GM12878 (cell line): ENCODE results near the gene SLC25A30. TPM values are rescaled to one million over a fixed set of nuclear protein-coding genes. Genes with fewer than 3 reads are reported as not detected.

ENCODE experiments used
- ATAC-seq: fragments of 200-7000 bp; cut with Tn5 transposase; 3 replicates; pipeline ENCODE4 v1.9.1; 2020; ENCODE audit warnings: mild to moderate bottlenecking, moderate library complexity
- BruUV-seq: library from RNA; stranded (reverse); fragments of 400-500 nt; replicated peaks from 2 replicates; lab custom pipeline; 2021; lab: Mats Ljungman, UMichigan
- CTCF ChIA-PET: fragments of 300-600 bp; sonication (Branson Sonifier 250); formaldehyde crosslinking; extraction: SDS; loops from one replicate; lab custom pipeline; 2021; ENCODE audit warnings: inconsistent platforms; lab: Yijun Ruan, JAX
- POLR2A ChIA-PET: fragments of 350-600 bp; formaldehyde crosslinking; extraction: SDS; loops from one replicate; lab custom pipeline; 2021; ENCODE audit warnings: inconsistent platforms; lab: Charles Lee
- RAD21 ChIA-PET: fragments of 300-600 bp; sonication (Branson Sonifier 250); formaldehyde crosslinking; loops from one replicate; lab custom pipeline; 2023; ENCODE audit warnings: antibody characterized with exemption; ENCODE audit not compliant: unreplicated experiment; lab: Charles Lee
- SMC1A ChIA-PET: fragments of 300-600 bp; sonication (Branson Sonifier 250); formaldehyde crosslinking; loops from one replicate; lab custom pipeline; 2023; ENCODE audit not compliant: unreplicated experiment, uncharacterized antibody; lab: Charles Lee
- DNase-seq: peaks from one replicate; pipeline ENCODE4 v3.0.0-alpha.2; 2011; ENCODE audit warnings: low read depth, low spot score
- FAIRE-seq: peaks from 3 replicates; lab custom pipeline; 2011; peaks lifted over from hg19 to GRCh38; lab: Jason Lieb, UNC
- H2AFZ ChIP-seq: 2 replicates; pipeline ENCODE4 v1.6.0; 2011; ENCODE audit warnings: low read depth, low read length, control low read depth; ENCODE audit not compliant: control insufficient read depth
- H3K27ac ChIP-seq: 2 replicates; pipeline ENCODE4 v1.5.1; 2011; ENCODE audit warnings: control low read depth; ENCODE audit not compliant: control insufficient read depth, insufficient read depth
- H3K27me3 ChIP-seq, 2 experiments: replicated peaks in 1 of 2; 2 replicates each; pipeline versions ENCODE4 v1.6.0 to v1.6.1; 2011; ENCODE audit warnings: low read length in 1 of 2; ENCODE audit not compliant: control insufficient read depth in 2 of 2, insufficient read depth in 2 of 2
- H3K36me3 ChIP-seq, 2 experiments: 2 replicates each; pipeline ENCODE4 v1.5.1; 2011; ENCODE audit warnings: low read length in 1 of 2; ENCODE audit not compliant: control insufficient read depth in 2 of 2, insufficient read depth in 2 of 2
- H3K4me1 ChIP-seq: 2 replicates; pipeline ENCODE4 v1.6.1; 2011; ENCODE audit warnings: mild to moderate bottlenecking, low read length, moderate library complexity, mixed read lengths; ENCODE audit not compliant: control insufficient read depth, insufficient read depth
- H3K4me2 ChIP-seq: 2 replicates; pipeline ENCODE4 v1.6.0; 2011; ENCODE audit warnings: control low read depth; ENCODE audit not compliant: control insufficient read depth, insufficient read depth
- H3K4me3 ChIP-seq: fragments of 200-600 bp; sonication (generic); 2 replicates; pipeline ENCODE4 v1.5.1; 2016
- H3K79me2 ChIP-seq: 2 replicates; pipeline ENCODE4 v1.6.0; 2011; ENCODE audit warnings: low read length; ENCODE audit not compliant: control insufficient read depth, insufficient read depth
- H3K9ac ChIP-seq: 2 replicates; pipeline ENCODE4 v1.8.0; 2011; ENCODE audit warnings: low read length, control low read depth, mixed read lengths; ENCODE audit not compliant: control insufficient read depth, insufficient read depth
- H3K9me3 ChIP-seq: replicated peaks from 3 replicates; pipeline ENCODE4 v1.5.1; 2011; ENCODE audit warnings: mild to moderate bottlenecking, low read length; ENCODE audit not compliant: control insufficient read depth, insufficient read depth
- H4K20me1 ChIP-seq: 2 replicates; pipeline ENCODE4 v1.6.0; 2011; ENCODE audit not compliant: control insufficient read depth, insufficient read depth
- ATF3 ChIP-seq: IDR thresholded peaks from 2 replicates; pipeline ENCODE4 v1.6.1; 2011; ENCODE audit warnings: low read depth, mild to moderate bottlenecking, low read length, moderate library complexity, borderline replicate concordance; ENCODE audit errors: extremely low read depth
- CHD2 ChIP-seq: IDR thresholded peaks from 2 replicates; pipeline ENCODE4 v1.6.1; 2011; ENCODE audit warnings: low read depth, low read length, improper control_type of control experiment, borderline replicate concordance
- E4F1 ChIP-seq: fragments of 450-650 bp; IDR thresholded peaks from 2 replicates; pipeline ENCODE4 v1.6.1; 2018; ENCODE audit warnings: borderline replicate concordance, mild to moderate bottlenecking; ENCODE audit not compliant: partially characterized antibody
- ELK1 ChIP-seq: IDR thresholded peaks from 2 replicates; pipeline ENCODE4 v1.6.1; 2012; ENCODE audit warnings: low read depth, low read length, improper control_type of control experiment
- ESRRA ChIP-seq: IDR thresholded peaks from 2 replicates; pipeline ENCODE4 v1.6.1; 2012; ENCODE audit warnings: mild to moderate bottlenecking, low read length, improper control_type of control experiment
- HDGF ChIP-seq: fragments of 450-650 bp; IDR thresholded peaks from 2 replicates; pipeline ENCODE4 v1.6.1; 2016; ENCODE audit warnings: antibody characterized with exemption
- IKZF2 ChIP-seq, 2 experiments: fragments of 450-650 bp; IDR thresholded peaks; 2 replicates each; pipeline ENCODE4 v1.6.1; 2017; ENCODE audit warnings: mild to moderate bottlenecking in 2 of 2, moderate library complexity in 2 of 2
- KAT2A ChIP-seq: conservative IDR thresholded peaks from 2 replicates; pipeline ENCODE4 v1.6.1; 2011; ENCODE audit warnings: low read depth, low read length; ENCODE audit not compliant: control insufficient read depth
- MTA3 ChIP-seq: IDR thresholded peaks from 2 replicates; pipeline ENCODE4 v1.6.1; 2012; ENCODE audit warnings: low read length, inconsistent platforms, borderline replicate concordance
- PML ChIP-seq: IDR thresholded peaks from 2 replicates; pipeline ENCODE4 v1.6.1; 2012; ENCODE audit warnings: low read length, inconsistent platforms
- POLR2AphosphoS5 ChIP-seq: IDR thresholded peaks from 2 replicates; pipeline ENCODE4 v1.6.1; 2011; ENCODE audit warnings: mild to moderate bottlenecking, low read length, inconsistent platforms
- RB1 ChIP-seq: fragments of 450-650 bp; formaldehyde crosslinking; IDR thresholded peaks from 2 replicates; pipeline ENCODE4 v1.6.1; 2017; ENCODE audit warnings: mild to moderate bottlenecking, borderline replicate concordance
- TCF12 ChIP-seq: IDR thresholded peaks from 2 replicates; pipeline ENCODE4 v1.6.1; 2011; ENCODE audit warnings: low read depth, mild to moderate bottlenecking, low read length
- ZNF274 ChIP-seq: IDR thresholded peaks from one replicate; pipeline ENCODE4 v1.8.0; 2011; ENCODE audit not compliant: insufficient read length, insufficient read depth
- WGBS: methylation state at CpG from one replicate; pipeline ENCODE4 v1.1.6; 2016; ENCODE audit warnings: low lambda C conversion rate; ENCODE audit not compliant: insufficient replicate concordance, insufficient coverage; ENCODE audit errors: missing lambda C conversion rate; 5-methylcytosine and 5-hydroxymethylcytosine counted together
- in situ Hi-C: fragments of 300-500 bp; cut with MboI; formaldehyde crosslinking; loops from 9 replicates; pipeline ENCODE4 v1.14.3; 2018; ENCODE audit warnings: mixed read lengths
- intact Hi-C: fragments of 100-400 bp; cut with micrococcal nuclease; formaldehyde crosslinking; loops from one replicate; pipeline ENCODE4 v1.14.2; 2022; ENCODE audit not compliant: unreplicated experiment
- polyA plus RNA-seq, 11 experiments: library from polyadenylated mRNA; depleted of rRNA in 4 of 11; unstranded in 6 of 11; stranded (reverse) in 5 of 11; fragments of >200 nt; fragmentation: Nextera tagmentation in 4 of 11; fragmentation: Illumina TruSeq in 1 of 11; extraction: Ambion mirVana in 4 of 11; extraction: Trizol in 1 of 11; gene quantifications; 1 replicate in 1 of 11; 2 replicates in 10 of 11; pipeline versions ENCODE4 v1.2.1 to v1.2.3, GENCODE V29; 2011 to 2016; ENCODE audit warnings: inconsistent platforms in 2 of 11, missing spikeins in 2 of 11, low read depth in 1 of 11
- total RNA-seq, 4 experiments: library from RNA; depleted of rRNA in 3 of 4; stranded (reverse); fragments of >200 nt in 3 of 4; fragmentation: Illumina TruSeq in 1 of 4; extraction: Trizol in 1 of 4; gene quantifications; 2 replicates each; pipeline versions ENCODE4 v1.2.1 to v1.2.3, GENCODE V29; 2013 to 2021
- TF ChIP-seq, protein P1 (sequence below): fragments of 450-650 bp; formaldehyde crosslinking; IDR thresholded peaks from 2 replicates; pipeline ENCODE4 v1.5.0; 2022; ENCODE audit warnings: mild to moderate bottlenecking, missing genetic modification characterization

SLC25A30 gene
- total and polyA plus RNA-seq, 10 of the 15 experiments (the other 5 are each of a cell fraction or from before 2014, with no cell fraction given): 2.4 to 18.0 (median 8.9) TPM

GRCh38 chr13:45412274-45413049, 5.7 kb downstream of the SLC25A30 start:
- SMC1A ChIA-PET: interaction anchor here (0.5 to 3.4 kb wide), 7 partner anchors 8 to 308 kb away, joined by 3 to 17 read pairs (median 4); no protein-coding TSS in a partner anchor
- no peaks in the 10 kb centered on the region for H3K9me3 ChIP-seq
- CTCF ChIA-PET: interaction anchor here (0.6 to 3.8 kb wide), 4 partner anchors 19 to 365 kb away, joined by 3 to 19 read pairs (median 10); no protein-coding TSS in a partner anchor
- no peak for TF ChIP-seq POLR2AphosphoS5
- TF ChIP-seq TCF12: no peak
- no peak for TF ChIP-seq ZNF274
- TF ChIP-seq IKZF2 (IDR thresholded peaks at IDR 0.05): no peak
- TF ChIP-seq, protein P1, sequence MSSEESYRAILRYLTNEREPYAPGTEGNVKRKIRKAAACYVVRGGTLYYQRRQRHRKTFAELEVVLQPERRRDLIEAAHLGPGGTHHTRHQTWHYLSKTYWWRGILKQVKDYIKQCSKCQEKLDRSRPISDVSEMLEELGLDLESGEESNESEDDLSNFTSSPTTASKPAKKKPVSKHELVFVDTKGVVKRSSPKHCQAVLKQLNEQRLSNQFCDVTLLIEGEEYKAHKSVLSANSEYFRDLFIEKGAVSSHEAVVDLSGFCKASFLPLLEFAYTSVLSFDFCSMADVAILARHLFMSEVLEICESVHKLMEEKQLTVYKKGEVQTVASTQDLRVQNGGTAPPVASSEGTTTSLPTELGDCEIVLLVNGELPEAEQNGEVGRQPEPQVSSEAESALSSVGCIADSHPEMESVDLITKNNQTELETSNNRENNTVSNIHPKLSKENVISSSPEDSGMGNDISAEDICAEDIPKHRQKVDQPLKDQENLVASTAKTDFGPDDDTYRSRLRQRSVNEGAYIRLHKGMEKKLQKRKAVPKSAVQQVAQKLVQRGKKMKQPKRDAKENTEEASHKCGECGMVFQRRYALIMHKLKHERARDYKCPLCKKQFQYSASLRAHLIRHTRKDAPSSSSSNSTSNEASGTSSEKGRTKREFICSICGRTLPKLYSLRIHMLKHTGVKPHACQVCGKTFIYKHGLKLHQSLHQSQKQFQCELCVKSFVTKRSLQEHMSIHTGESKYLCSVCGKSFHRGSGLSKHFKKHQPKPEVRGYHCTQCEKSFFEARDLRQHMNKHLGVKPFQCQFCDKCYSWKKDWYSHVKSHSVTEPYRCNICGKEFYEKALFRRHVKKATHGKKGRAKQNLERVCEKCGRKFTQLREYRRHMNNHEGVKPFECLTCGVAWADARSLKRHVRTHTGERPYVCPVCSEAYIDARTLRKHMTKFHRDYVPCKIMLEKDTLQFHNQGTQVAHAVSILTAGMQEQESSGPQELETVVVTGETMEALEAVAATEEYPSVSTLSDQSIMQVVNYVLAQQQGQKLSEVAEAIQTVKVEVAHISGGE: no peak
- TF ChIP-seq MTA3: no peak
- no peak for TF ChIP-seq E4F1
- no peak for TF ChIP-seq ESRRA
- TF ChIP-seq ELK1: no peak
- TF ChIP-seq HDGF: no peak
- no peak for TF ChIP-seq RB1
- no peak for TF ChIP-seq CHD2
- no peak for TF ChIP-seq KAT2A
- no peak for TF ChIP-seq PML
- no peak for TF ChIP-seq ATF3

More at GRCh38 chr13:45412274-45413049, 5.7 kb downstream of the SLC25A30 start:
- Histone ChIP-seq H3K4me1 (no peaks in the 10 kb centered on the region), H4K20me1 (no peaks in the 10 kb centered on the region), H3K4me2 (no peak overlapping the region), H2AFZ (no peak overlapping the region), H3K4me3 (no peak overlapping the region), H3K36me3 (peaks cover 4 to 7% of the 10 kb centered on the region in 2 experiments; a peak in 3 of 4 replicates), H3K27ac (no peak overlapping the region), H3K9ac (no peak overlapping the region), H3K27me3 (no peaks in the 10 kb centered on the region), H3K79me2 (peaks cover 25% of the 10 kb centered on the region)
- BruUV-seq: no TSS peak
- DNase-seq (no peak), ATAC-seq (peak; percentile 23; the same call in 2 of the 3 replicates), FAIRE-seq (no peak)
- POLR2A ChIA-PET: no interaction called here
- RAD21 ChIA-PET: interaction anchor here (1.6 kb wide), 1 partner anchor 17 kb away, joined by 4 read pairs; no protein-coding TSS in a partner anchor
- in situ Hi-C loops: no loop called here
- WGBS: 97% methylated on average over 4 of the region's 4 CpGs
- intact Hi-C loops: no loop called here
